ENCODE results near the gene ZNF438.

DNA sequence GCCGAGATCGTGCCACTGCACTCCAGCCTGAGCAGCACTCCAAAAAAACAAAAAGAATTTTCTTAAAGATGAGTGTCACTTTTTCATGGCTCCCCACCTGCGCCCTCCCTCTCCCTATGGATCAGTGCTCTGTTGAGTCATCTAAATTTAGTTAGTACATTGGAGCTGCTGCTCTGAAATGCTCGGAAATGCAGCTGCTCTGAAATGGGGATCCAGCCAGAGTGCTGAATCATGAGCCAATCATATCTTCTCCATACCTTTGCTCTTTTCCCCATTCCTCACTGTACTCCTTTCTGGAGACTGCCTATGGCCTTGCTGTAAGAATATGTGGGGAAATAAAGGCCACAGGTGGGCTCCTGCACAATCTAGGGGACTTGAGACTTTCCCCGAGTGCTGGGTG lies 188.8 kb downstream of the ZNF438 start:
- TF ChIP-seq, protein P1, sequence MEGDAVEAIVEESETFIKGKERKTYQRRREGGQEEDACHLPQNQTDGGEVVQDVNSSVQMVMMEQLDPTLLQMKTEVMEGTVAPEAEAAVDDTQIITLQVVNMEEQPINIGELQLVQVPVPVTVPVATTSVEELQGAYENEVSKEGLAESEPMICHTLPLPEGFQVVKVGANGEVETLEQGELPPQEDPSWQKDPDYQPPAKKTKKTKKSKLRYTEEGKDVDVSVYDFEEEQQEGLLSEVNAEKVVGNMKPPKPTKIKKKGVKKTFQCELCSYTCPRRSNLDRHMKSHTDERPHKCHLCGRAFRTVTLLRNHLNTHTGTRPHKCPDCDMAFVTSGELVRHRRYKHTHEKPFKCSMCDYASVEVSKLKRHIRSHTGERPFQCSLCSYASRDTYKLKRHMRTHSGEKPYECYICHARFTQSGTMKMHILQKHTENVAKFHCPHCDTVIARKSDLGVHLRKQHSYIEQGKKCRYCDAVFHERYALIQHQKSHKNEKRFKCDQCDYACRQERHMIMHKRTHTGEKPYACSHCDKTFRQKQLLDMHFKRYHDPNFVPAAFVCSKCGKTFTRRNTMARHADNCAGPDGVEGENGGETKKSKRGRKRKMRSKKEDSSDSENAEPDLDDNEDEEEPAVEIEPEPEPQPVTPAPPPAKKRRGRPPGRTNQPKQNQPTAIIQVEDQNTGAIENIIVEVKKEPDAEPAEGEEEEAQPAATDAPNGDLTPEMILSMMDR (IDR thresholded peaks at IDR 0.05): no peak
- TF ChIP-seq POLR2A (IDR thresholded peaks at IDR 0.05): no peak

Data from Peyer's patch (tissue), 4 donors.